Measurements from ENCODE around the gene RAD51B.

RAD51B gene

GRCh38 chr14:68596701-68597100 lies 777.1 kb downstream of the RAD51B start:
- no peak for DNase-seq (ENCODE audit: low read depth, low spot score)
- H3K4me3 ChIP-seq (ENCODE audit: low read length): no peak overlapping the region

- no peak overlapping the region for H3K4me3 ChIP-seq (ENCODE audit: low read length)
Measured at GRCh38 chr14:68598089-68598488, 778.5 kb downstream of the RAD51B start.

GRCh38 chr14:68598621-68599447 lies 779.3 kb downstream of the RAD51B start:
- H3K4me3 ChIP-seq (ENCODE audit: low read length): no peak overlapping the region
- no peak for DNase-seq (ENCODE audit: low read depth, low spot score)

More at GRCh38 chr14:68598089-68598488, 778.5 kb downstream of the RAD51B start:
- DNase-seq (ENCODE audit: low read depth, low spot score): no peak

- no peak for DNase-seq (ENCODE audit: low read depth, low spot score)
Measured at GRCh38 chr14:68599896-68600610, 780.5 kb downstream of the RAD51B start.

GRCh38 chr14:68602507-68602906 lies 782.9 kb downstream of the RAD51B start:
- DNase-seq (ENCODE audit: low read depth, low spot score): no peak
- H3K4me3 ChIP-seq (ENCODE audit: low read length): no peak overlapping the region

More at GRCh38 chr14:68599896-68600610, 780.5 kb downstream of the RAD51B start:
- H3K4me3 ChIP-seq (ENCODE audit: low read length): no peak overlapping the region

- no peak for DNase-seq (ENCODE audit: low read depth, low spot score)
- H3K4me3 ChIP-seq (ENCODE audit: low read length): no peak overlapping the region
Measured at GRCh38 chr14:68603533-68604360, 784.2 kb downstream of the RAD51B start.

GRCh38 chr14:68604361-68604730 lies 784.8 kb downstream of the RAD51B start:
- no peak for DNase-seq (ENCODE audit: low read depth, low spot score)
- H3K4me3 ChIP-seq (ENCODE audit: low read length): no peak overlapping the region

GRCh38 chr14:68604822-68605221 lies 785.2 kb downstream of the RAD51B start:
- no peak overlapping the region for H3K4me3 ChIP-seq (ENCODE audit: low read length)
- no peak for DNase-seq (ENCODE audit: low read depth, low spot score)

GRCh38 chr14:68606176-68606575 lies 786.6 kb downstream of the RAD51B start:
- DNase-seq (ENCODE audit: low read depth, low spot score): no peak
- H3K4me3 ChIP-seq (ENCODE audit: low read length): no peak overlapping the region

GRCh38 chr14:68606644-68607043 lies 787.1 kb downstream of the RAD51B start:
- no peak for DNase-seq (ENCODE audit: low read depth, low spot score)
- no peak overlapping the region for H3K4me3 ChIP-seq (ENCODE audit: low read length)

GRCh38 chr14:68607081-68607866 lies 787.7 kb downstream of the RAD51B start:
- H3K4me3 ChIP-seq (ENCODE audit: low read length): no peak overlapping the region
- no peak for DNase-seq (ENCODE audit: low read depth, low spot score)

- no peak overlapping the region for H3K4me3 ChIP-seq (ENCODE audit: low read length)
- no peak for DNase-seq (ENCODE audit: low read depth, low spot score)
Measured at GRCh38 chr14:68607867-68608573, 788.4 kb downstream of the RAD51B start.

GRCh38 chr14:68608574-68608962 lies 789.0 kb downstream of the RAD51B start:
- no peak overlapping the region for H3K4me3 ChIP-seq (ENCODE audit: low read length)
- no peak for DNase-seq (ENCODE audit: low read depth, low spot score)

- DNase-seq (ENCODE audit: low read depth, low spot score): no peak
- H3K4me3 ChIP-seq (ENCODE audit: low read length): no peak overlapping the region
Measured at GRCh38 chr14:68609012-68609411, 789.4 kb downstream of the RAD51B start.

GRCh38 chr14:68610251-68610793 lies 790.7 kb downstream of the RAD51B start:
- no peak for DNase-seq (ENCODE audit: low read depth, low spot score)
- no peak overlapping the region for H3K4me3 ChIP-seq (ENCODE audit: low read length)

- DNase-seq (ENCODE audit: low read depth, low spot score): no peak
- H3K4me3 ChIP-seq (ENCODE audit: low read length): no peak overlapping the region
Measured at GRCh38 chr14:68611599-68611998, 792.0 kb downstream of the RAD51B start.

- H3K4me3 ChIP-seq (ENCODE audit: low read length): no peak overlapping the region
- DNase-seq (ENCODE audit: low read depth, low spot score): no peak
Measured at GRCh38 chr14:68612049-68612448, 792.5 kb downstream of the RAD51B start.

All from Jurkat, Clone E6-1 (cell line).